ENCODE data around the gene TBC1D1. TPM values are rescaled to one million over a fixed set of nuclear protein-coding genes. Genes with fewer than 3 reads are reported as not detected.

The TBC1D1 gene
- total RNA-seq, 1 experiment from 2014 or later = 106 TPM

DNA sequence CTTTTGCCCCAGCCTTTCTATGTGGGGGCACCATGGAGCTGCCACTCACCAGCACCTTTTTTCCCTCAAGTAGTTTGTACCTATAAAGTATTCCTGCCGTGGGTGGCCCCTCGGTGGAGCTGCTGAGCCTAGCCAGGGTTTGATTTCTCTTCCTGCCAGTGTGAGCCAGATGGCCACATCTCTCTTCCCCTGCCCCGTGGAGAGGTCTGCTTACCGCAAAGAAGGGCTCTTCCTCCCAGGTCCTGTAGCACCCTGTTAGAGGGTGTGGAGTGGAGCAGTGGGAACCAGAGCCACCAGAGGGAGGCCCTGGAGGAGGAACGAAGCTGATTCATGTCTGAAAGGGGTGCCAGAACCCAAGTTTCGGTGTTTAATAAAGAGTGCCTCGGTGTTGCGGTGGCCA, 164.7 kb downstream of the TBC1D1 start:
- POLR2A ChIA-PET (ENCODE audit: unreplicated experiment) = no interaction called here
- TF ChIP-seq EZH2 (IDR thresholded peaks at IDR 0.05; ENCODE audit: low read depth) = no peak
- TF ChIP-seq, protein P1, sequence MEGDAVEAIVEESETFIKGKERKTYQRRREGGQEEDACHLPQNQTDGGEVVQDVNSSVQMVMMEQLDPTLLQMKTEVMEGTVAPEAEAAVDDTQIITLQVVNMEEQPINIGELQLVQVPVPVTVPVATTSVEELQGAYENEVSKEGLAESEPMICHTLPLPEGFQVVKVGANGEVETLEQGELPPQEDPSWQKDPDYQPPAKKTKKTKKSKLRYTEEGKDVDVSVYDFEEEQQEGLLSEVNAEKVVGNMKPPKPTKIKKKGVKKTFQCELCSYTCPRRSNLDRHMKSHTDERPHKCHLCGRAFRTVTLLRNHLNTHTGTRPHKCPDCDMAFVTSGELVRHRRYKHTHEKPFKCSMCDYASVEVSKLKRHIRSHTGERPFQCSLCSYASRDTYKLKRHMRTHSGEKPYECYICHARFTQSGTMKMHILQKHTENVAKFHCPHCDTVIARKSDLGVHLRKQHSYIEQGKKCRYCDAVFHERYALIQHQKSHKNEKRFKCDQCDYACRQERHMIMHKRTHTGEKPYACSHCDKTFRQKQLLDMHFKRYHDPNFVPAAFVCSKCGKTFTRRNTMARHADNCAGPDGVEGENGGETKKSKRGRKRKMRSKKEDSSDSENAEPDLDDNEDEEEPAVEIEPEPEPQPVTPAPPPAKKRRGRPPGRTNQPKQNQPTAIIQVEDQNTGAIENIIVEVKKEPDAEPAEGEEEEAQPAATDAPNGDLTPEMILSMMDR (conservative IDR thresholded peaks at IDR 0.05) = no peak
- no peaks in the 10 kb centered on the region for H3K4me1 ChIP-seq (replicated peaks; ENCODE audit: insufficient read depth)
- no peak overlapping the region for H3K4me2 ChIP-seq
- CTCF ChIA-PET = no interaction called here
- H4K20me1 ChIP-seq (ENCODE audit: insufficient read depth) = no peaks in the 10 kb centered on the region
- H3K27ac ChIP-seq = no peak overlapping the region
- H3K27me3 ChIP-seq (ENCODE audit: insufficient read depth, low read depth) = no peaks in the 10 kb centered on the region
- BruUV-seq (replicated peaks) = no TSS peak
- no peaks in the 10 kb centered on the region for H3K79me2 ChIP-seq (ENCODE audit: low read depth)
- H3K36me3 ChIP-seq (ENCODE audit: low read depth) = no peaks in the 10 kb centered on the region
- H3K9me3 ChIP-seq (ENCODE audit: insufficient read depth, low read depth) = no peaks in the 10 kb centered on the region
- intact Hi-C loops (cut with micrococcal nuclease; ENCODE audit: unreplicated experiment) = no loop called here
- H3K9me2 ChIP-seq (ENCODE audit: insufficient read depth) = no peaks in the 10 kb centered on the region
- DNase-seq = no peak
- H3F3A ChIP-seq (ENCODE audit: insufficient read depth, low read depth) = no peaks in the 10 kb centered on the region
- H2AFZ ChIP-seq = no peak overlapping the region
- H3K4me3 ChIP-seq = no peak overlapping the region

DNA sequence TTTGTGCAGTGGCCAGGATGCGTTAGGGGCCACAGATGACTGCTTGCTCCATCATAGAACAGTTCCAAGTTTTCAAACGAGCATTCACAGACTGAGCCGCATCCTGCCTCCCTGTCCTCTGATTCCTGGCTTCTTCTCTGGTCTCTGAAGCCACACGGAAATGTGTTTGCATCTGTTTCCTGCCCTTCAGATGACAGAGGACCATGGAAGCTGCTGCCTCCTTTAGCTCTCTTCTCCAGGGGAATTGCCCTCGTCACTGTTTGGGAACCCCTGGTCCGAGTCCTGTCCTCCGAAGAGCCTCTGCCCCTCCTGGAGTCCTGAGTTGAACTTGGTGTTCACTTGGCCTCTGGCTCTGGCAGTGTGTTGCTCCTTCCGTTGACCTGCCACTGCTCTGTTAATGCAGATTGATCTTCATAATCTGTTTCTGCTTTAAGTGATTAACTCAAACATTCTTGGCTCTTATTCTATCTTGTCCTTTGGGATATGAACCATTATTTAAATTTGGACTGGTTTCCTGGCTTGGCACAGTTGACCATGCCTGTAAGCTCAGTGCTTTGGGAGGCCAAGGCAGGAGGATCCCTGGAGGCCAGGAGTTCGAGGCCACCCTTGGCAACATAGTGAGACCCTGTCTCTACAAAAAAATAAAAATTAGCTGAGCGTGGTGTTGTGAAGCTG, 165.3 kb downstream of the TBC1D1 start:
- no peaks in the 10 kb centered on the region for H3K9me2 ChIP-seq (ENCODE audit: insufficient read depth)
- TF ChIP-seq, protein P1 (conservative IDR thresholded peaks at IDR 0.05) = no peak
- TF ChIP-seq EZH2 (IDR thresholded peaks at IDR 0.05; ENCODE audit: low read depth) = no peak
- H3F3A ChIP-seq (ENCODE audit: insufficient read depth, low read depth) = no peaks in the 10 kb centered on the region
- DNase-seq = no peak
- no peak overlapping the region for H2AFZ ChIP-seq
- no TSS peak for BruUV-seq (replicated peaks)
- intact Hi-C loops (cut with micrococcal nuclease; ENCODE audit: unreplicated experiment) = no loop called here
- H3K4me1 ChIP-seq (replicated peaks; ENCODE audit: insufficient read depth) = no peaks in the 10 kb centered on the region; the same call in 1 of the 2 replicates
- CTCF ChIA-PET = no interaction called here
- no peaks in the 10 kb centered on the region for H3K79me2 ChIP-seq (ENCODE audit: low read depth)
- H4K20me1 ChIP-seq (ENCODE audit: insufficient read depth) = no peaks in the 10 kb centered on the region
- no peaks in the 10 kb centered on the region for H3K36me3 ChIP-seq (ENCODE audit: low read depth)
- no peaks in the 10 kb centered on the region for H3K27me3 ChIP-seq (ENCODE audit: insufficient read depth, low read depth)
- H3K4me2 ChIP-seq = no peak overlapping the region
- H3K4me3 ChIP-seq = no peak overlapping the region
- POLR2A ChIA-PET (ENCODE audit: unreplicated experiment) = no interaction called here
- H3K9me3 ChIP-seq (ENCODE audit: insufficient read depth, low read depth) = no peaks in the 10 kb centered on the region
- no peak overlapping the region for H3K27ac ChIP-seq

DNA sequence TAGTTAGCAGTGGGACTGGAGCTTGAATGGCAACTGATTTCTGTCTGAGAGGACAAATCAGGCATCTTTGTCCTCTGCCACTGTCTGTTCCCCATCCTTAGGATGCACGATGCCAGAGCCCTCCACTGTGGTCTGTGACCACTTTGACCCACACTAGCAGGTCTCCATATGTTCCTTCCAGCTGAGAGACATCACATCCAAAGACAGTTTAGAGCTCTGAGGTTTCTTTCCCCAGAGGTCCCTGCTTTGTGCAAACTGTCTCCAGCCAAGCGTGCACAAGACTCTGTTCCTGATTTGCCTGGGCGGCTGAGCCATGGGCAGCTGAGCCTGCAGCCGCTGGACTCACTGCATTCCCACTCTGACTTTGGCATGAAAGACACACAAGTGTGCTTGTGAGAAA, 167.3 kb downstream of the TBC1D1 start:
- Histone ChIP-seq H4K20me1 (ENCODE audit: insufficient read depth) (no peaks in the 10 kb centered on the region), H3K9me2 (ENCODE audit: insufficient read depth) (no peaks in the 10 kb centered on the region), H3K9me3 (ENCODE audit: insufficient read depth, low read depth) (no peaks in the 10 kb centered on the region), H3K4me1 (replicated peaks; ENCODE audit: insufficient read depth) (peaks cover 18% of the 10 kb centered on the region), H3K27ac (no peak overlapping the region), H3K36me3 (ENCODE audit: low read depth) (no peaks in the 10 kb centered on the region), H3K4me2 (no peak overlapping the region), H3K4me3 (no peak overlapping the region), H3K27me3 (ENCODE audit: insufficient read depth, low read depth) (no peaks in the 10 kb centered on the region), H2AFZ (no peak overlapping the region), H3F3A (ENCODE audit: insufficient read depth, low read depth) (no peaks in the 10 kb centered on the region), H3K79me2 (ENCODE audit: low read depth) (no peaks in the 10 kb centered on the region)
- no TSS peak for BruUV-seq (replicated peaks)
- no peak for DNase-seq
- TF ChIP-seq, protein P1 (conservative IDR thresholded peaks at IDR 0.05) = no peak
- TF ChIP-seq EZH2 (IDR thresholded peaks at IDR 0.05; ENCODE audit: low read depth) = no peak
- intact Hi-C loops (cut with micrococcal nuclease; ENCODE audit: unreplicated experiment) = no loop called here
- ChIA-PET CTCF (interaction anchor here (0.7 kb wide), 1 partner anchor 868 kb away, joined by 3 read pairs; no protein-coding TSS in a partner anchor), POLR2A (ENCODE audit: unreplicated experiment) (no interaction called here)

Measured in PC-9 (cell line).